SK-N-SH treated with all-trans-retinoic acid at 6 μM for 48 hours (cell line): ENCODE results near the gene KCNA5.

Source experiments
- ARNTL ChIP-seq: fragments of 450-650 bp; formaldehyde crosslinking; IDR thresholded peaks from 2 replicates; pipeline ENCODE4 v1.5.0; 2020; ENCODE audit warnings: low read depth, mild to moderate bottlenecking, moderate library complexity, borderline replicate concordance
- GLIS3 ChIP-seq: fragments of 250-450 bp; sonication (Bioruptor Pico); IDR thresholded peaks from 2 replicates; pipeline ENCODE4 v1.5.0; 2020; ENCODE audit warnings: mild to moderate bottlenecking, moderate library complexity
- OSR1 ChIP-seq: fragments of 250-450 bp; sonication (Bioruptor Pico); IDR thresholded peaks from 2 replicates; pipeline ENCODE4 v1.8.0; 2022; ENCODE audit warnings: moderate library complexity, mild to moderate bottlenecking, inconsistent platforms
- ZFP30 ChIP-seq: fragments of 450-650 bp; formaldehyde crosslinking; IDR thresholded peaks from 2 replicates; pipeline ENCODE4 v1.5.0; 2022; ENCODE audit warnings: mild to moderate bottlenecking, moderate library complexity
- ZNF8 ChIP-seq: fragments of 450-650 bp; formaldehyde crosslinking; IDR thresholded peaks from 2 replicates; pipeline ENCODE4 v1.5.0; 2020; ENCODE audit warnings: mild to moderate bottlenecking, moderate library complexity
- TF ChIP-seq, protein P1 (sequence below): fragments of 250-450 bp; sonication (Bioruptor Pico); IDR thresholded peaks from 2 replicates; pipeline ENCODE4 v1.5.1; 2021; ENCODE audit warnings: mild to moderate bottlenecking, moderate library complexity
- TF ChIP-seq, protein P2 (sequence below): fragments of 250-450 bp; sonication (Bioruptor Pico); IDR thresholded peaks from 2 replicates; pipeline ENCODE4 v1.8.0; 2020; ENCODE audit warnings: mild to moderate bottlenecking, moderate library complexity, borderline replicate concordance

DNA sequence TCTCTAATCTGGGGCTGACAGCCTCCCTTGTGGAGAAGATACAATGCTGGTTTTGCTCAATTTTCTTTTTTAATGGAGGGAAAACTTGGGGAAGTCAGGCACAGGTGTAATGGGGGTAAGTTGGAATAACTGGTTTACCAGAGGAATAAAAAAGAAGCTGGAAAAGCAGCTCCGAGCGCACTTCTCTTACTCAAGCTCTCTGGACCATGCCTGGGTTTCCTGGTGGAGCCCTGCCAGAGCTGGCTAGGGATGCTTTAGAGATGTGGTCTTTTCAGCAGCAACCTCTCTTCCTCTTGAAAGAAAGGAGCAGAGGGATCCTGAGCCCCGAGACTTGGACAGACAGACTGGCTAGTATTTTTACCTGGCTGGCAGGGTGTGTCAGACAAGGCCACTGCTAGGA, 3.9 kb upstream of the KCNA5 start:
- TF ChIP-seq, protein P1, sequence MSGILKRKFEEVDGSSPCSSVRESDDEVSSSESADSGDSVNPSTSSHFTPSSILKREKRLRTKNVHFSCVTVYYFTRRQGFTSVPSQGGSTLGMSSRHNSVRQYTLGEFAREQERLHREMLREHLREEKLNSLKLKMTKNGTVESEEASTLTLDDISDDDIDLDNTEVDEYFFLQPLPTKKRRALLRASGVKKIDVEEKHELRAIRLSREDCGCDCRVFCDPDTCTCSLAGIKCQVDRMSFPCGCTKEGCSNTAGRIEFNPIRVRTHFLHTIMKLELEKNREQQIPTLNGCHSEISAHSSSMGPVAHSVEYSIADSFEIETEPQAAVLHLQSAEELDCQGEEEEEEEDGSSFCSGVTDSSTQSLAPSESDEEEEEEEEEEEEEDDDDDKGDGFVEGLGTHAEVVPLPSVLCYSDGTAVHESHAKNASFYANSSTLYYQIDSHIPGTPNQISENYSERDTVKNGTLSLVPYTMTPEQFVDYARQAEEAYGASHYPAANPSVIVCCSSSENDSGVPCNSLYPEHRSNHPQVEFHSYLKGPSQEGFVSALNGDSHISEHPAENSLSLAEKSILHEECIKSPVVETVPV (CRISPR knock-in tag): no peak
- TF ChIP-seq, protein P2, sequence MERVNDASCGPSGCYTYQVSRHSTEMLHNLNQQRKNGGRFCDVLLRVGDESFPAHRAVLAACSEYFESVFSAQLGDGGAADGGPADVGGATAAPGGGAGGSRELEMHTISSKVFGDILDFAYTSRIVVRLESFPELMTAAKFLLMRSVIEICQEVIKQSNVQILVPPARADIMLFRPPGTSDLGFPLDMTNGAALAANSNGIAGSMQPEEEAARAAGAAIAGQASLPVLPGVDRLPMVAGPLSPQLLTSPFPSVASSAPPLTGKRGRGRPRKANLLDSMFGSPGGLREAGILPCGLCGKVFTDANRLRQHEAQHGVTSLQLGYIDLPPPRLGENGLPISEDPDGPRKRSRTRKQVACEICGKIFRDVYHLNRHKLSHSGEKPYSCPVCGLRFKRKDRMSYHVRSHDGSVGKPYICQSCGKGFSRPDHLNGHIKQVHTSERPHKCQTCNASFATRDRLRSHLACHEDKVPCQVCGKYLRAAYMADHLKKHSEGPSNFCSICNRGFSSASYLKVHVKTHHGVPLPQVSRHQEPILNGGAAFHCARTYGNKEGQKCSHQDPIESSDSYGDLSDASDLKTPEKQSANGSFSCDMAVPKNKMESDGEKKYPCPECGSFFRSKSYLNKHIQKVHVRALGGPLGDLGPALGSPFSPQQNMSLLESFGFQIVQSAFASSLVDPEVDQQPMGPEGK (CRISPR knock-in tag): no peak
- no peak for TF ChIP-seq ZNF8 (CRISPR knock-in tag)
- TF ChIP-seq OSR1: no peak
- TF ChIP-seq GLIS3 (CRISPR knock-in tag): no peak
- TF ChIP-seq ZFP30 (CRISPR knock-in tag): no peak
- no peak for TF ChIP-seq ARNTL
